Cerebellar nuclear complex (tissue), 1 donor: ENCODE measurements around the gene CCDC192.
"Not testable (repeated sequence)": the region's sequence is repeated elsewhere in the genome, so short reads cannot be mapped to it uniquely, and the experiment has no call there.

ENCODE experiments used
- DNase-seq, 2 experiments: peaks; one replicate each; lab custom pipeline; 2025; lab: John Stamatoyannopoulos, UW

CCDC192 gene

DNA sequence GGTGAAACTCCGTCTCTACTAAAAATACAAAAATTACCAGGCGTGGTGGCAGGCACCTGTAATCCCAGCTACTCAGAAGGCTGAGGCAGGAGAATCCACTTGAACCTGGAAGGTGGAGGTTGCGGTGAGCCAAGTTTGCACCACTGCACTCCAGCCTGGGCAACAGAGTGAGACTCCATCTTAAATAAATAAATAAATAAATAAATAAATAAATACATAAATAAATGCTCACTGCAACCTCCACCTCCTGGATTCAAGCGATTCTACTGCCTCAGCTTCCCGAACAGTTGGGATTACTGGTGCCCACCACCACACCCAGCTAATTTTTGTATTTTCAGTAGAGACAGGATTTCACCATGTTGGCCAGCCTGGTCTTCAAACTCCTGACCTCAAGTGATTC is 144.4 kb downstream of the CCDC192 start:
- not testable (repeated sequence) for DNase-seq

DNA sequence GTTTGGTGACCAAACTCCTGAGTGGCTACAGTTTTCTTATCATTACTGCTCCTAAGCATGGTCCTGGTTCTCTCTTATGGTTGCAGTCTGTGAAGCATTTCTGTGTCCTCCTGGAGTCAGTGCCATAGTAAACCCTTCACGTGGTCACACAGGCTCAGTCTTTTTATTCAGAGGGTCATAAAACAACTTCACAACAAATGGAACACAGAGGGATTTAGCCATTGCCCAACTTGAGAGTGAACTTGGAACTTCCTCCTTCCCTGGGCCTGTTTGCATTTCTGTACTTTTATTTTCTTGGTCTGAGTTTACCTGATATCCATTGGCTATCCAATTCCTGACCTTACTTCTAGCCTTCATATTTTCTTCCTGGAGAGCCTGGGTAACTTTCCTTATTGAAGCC is 144.9 kb downstream of the CCDC192 start:
- DNase-seq = no peak

DNA sequence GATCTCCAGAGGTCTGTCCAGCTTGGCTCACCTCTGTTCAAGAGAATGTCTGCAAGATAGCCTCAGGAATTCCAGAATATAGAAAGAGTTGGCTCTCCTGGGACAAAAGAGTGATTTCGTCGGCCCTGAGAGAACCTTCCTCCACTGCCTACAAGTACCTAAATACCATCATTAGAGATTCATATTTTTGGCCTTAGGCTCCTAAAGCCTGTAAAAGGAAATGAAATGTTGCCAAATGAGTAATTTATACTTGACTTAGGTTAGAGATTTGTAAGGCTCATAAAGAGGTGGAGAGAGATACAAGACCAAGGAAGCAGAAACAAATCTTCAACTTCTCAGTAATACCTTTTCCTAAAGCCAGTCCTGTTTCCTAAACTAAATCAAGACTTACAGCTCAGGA is 146.2 kb downstream of the CCDC192 start:
- DNase-seq = no peak

DNA sequence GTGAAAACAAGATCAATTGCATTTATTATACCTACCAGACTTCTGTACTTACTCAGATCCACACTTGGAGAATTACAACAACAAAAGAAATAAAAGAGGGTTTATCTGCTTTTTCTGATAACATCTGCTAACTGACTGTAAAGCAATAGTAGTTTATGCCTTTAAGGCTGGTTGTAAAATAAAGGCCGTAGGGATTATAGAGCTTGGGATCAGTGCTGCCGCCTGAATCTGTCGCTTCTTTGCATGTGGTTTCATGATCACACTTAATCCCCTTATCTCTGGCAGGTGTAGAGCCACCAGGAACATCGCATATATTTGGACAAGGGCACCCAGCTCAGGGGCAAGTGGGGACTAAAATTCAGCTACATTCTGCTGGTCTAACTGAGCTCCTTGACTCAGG is 146.7 kb downstream of the CCDC192 start:
- no peak for DNase-seq

DNA sequence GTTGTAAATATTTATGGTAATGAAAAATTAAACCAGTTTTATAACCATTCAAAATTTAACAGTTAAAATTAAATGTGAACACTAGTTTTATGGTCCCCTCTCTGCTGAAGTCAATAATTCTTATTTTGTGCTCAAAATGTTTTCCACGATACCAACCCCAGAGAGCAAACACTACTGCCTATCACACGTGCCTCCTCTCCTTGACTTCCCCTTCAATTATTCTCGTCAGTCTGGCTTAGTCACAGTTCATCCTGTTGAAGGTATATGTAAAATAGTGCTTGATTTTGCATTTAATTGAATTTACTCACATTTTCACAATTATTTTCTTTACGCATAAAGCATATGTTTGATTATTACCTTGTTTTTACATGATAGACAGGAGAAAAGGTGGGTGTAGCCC is 148.8 kb downstream of the CCDC192 start:
- no peak for DNase-seq

DNA sequence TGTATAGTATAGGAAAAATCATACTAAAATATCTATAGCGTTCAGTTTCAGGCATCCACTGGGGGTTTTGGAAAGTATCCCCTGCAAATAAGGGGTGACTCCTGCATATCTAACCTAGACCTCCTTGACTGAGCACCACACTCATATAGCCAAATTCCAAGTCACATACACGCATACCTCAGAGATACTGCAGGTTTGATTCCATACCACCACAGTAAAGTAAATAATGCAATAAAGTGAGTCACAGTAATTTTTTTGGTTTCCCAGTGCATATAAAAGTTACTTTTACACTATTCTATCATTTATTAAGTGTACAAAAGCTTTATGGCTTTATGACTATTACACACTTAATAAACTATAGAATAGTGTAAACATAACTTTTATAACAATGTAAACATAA is 151.3 kb downstream of the CCDC192 start:
- DNase-seq = no peak

DNA sequence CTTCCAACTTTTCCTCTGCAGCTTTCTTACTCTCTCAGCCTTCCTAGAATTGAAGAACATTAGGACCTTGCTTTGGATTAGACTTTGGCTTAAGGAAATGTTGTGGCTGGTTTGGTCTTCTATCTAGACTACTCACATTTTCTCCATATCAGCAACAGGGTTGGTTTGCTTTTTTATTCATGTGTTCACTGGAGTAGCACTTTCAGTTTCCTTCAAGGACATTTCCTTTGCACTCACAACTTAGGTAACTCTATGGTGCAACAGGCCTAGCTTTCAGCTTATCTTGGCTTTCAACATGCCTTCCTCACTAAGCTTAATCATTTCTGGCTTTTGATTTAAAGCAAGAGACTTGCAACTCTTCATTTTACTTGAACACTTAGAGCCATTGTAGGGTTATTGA is 153.1 kb downstream of the CCDC192 start:
- no peak for DNase-seq

DNA sequence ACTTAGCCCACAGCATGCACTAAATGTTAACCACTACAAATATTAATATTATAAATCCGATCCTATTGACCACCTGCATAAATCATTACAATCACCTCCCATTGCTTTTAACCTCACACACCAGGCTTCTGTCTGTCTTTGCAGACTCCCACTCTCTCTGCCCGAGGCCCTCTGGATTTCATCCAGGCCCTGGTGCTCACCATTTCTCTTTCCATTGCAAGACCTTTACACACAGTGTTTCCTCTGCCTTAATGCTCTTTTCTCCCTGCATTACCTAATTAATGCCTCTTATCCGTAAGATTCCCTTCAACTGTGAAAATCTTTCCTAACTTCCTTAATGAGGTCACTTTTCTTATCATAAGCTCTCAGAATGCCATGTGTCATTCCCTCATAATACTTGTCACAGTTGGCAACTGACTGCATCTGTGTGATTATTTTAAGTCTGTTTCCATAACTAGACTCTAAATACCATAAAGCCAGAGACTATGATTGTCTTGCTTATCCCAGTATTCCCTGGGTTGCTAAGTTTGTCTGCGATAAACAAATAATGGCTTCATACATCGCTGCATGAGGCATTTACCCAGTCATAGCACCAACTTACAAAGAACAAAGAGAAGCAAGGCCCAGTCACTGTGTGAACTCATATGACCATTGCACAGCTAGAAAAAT is 155.1 kb downstream of the CCDC192 start:
- DNase-seq = no peak

DNA sequence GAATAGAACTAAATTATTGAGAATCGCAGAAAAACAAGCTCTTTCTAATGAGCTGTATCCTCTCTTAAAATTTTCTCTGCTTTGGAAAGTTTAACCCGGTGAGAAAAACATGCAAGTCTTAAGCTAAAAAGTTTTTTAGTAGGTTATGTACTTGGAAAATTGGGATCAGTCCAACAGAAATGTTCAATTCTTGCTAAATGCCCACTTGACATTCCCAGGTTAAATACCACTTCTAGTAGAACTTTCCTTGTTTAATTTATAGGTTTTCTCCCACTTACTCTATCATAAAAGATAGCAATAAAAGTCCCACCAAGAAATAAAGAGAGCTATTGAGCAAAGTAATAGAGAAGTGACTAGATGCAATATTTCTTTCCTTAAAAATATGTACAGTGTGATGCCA is 157.1 kb downstream of the CCDC192 start:
- no peak for DNase-seq

DNA sequence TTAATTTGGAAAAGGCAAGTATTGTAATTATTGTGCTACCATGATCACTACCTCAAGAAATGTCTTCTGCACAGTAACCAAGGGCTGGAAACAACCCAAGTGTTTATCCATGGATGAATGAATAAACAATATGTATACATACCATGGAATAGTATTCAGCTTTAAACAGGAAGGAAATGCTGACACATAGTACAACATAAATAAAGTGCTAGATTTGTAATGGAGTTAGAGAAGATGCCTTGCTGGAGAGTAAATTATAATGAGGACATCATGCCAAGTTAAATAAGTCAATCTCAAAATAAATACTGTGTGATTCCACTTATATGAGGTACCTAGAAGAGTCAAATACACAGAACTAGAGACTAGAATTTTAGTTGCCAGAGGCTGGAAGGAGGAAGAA is 160.0 kb downstream of the CCDC192 start:
- DNase-seq = no peak

DNA sequence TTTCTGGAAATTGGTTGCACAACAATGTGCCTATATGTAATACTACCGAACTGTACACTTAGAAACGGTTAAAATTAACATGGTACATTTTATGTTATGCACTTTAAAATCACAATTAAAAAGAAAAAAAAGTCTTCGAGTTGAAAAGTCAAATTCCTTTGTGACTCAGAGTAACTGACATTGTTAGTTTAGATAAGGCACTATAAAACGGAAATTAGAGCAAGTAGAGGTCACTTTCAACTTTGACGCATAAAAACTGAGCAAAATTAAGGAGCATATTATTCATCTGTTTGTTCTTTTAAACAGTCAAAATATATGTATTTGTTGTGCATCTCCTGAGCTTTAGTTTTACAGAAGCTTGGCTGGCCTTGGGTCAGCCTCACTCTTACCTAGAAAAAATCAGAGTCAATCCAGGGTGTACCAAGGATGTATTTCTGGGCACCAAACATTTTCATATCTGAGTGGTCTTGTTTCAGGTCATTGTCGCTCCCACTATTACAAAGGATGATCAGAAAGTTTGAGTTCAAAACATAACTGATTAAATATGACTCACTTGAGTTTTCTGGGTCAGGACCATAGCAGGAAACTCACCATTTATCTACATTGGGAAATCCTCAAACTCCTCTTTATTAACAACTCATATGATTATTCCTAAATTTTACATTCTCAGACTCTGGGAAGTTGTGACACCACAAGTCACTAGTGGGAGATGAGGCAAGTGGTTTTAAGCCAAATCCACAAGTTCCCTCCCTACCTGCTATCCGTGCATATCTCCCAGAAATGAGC is 160.6 kb downstream of the CCDC192 start:
- no peak for DNase-seq

DNA sequence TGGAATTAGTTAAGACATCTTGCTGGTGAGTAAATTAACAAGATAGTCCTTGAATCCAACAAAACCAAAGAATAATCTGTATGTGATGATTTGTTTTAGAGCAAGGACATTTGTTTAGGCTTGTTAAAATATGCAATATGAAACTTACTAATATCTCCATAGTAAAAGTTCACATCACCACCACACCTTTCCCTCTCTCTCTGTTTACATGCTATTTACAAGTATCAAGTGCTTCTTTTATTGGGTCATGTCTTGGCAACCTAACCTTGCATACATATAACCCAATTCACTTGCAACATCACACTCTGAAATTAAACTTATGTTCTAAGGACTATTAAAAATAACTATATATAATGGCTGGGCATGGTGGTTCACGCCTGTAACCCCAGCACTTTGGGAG is 161.3 kb downstream of the CCDC192 start:
- no peak for DNase-seq

DNA sequence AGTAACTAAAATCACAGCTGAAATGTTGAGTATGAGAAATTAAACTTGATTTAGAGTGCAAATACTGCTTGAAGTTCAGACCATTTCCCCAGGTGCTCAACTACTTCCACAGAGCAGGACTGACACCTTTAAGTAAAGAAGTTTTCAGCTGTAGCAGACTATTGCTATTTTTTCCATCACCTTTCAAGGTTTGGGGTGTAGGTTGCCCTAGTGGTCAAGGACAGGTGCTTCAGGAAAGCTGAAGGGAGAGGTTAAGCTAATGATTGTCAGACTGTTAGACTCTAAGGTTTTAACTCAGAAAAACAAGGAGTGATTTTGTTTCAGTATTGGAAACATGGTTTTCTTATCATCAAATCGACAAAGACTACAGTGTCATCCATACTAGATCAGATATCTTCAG is 162.1 kb downstream of the CCDC192 start:
- no peak for DNase-seq

DNA sequence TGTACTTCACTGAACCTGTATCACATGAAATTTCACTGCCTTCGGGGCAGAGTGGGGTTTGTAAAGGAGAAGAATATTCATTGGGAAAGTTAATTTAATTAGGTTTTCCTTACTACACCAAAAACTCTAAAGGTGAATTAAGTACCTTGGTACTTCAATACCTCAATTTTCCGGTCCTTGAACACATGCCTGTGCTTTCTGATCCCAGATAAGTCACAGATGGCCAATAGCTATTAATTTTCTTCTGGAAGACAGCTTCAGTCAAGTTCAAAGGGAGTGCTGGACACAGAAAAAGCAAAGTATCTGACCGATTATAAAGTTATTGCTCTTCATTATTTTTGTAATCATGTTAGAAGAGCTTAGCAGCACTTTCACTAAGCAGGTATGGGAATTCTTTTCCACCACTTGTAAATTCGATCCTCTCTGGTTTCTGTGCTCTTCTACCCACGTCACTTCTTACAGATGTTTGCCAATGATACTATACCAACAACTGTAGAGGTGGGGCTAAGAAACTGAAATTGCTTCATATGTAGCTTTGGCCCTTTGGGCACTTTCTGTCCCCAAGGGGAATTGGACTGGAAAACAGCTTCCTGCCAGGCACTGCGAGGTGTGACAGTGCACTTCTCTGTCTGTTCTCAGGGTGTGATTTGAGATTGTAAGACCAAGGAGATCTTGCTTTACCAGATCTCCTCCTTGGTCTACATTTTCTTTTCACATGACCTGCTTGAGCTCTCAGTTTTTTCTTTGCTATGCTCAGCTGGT is 164.0 kb downstream of the CCDC192 start:
- no peak for DNase-seq

DNA sequence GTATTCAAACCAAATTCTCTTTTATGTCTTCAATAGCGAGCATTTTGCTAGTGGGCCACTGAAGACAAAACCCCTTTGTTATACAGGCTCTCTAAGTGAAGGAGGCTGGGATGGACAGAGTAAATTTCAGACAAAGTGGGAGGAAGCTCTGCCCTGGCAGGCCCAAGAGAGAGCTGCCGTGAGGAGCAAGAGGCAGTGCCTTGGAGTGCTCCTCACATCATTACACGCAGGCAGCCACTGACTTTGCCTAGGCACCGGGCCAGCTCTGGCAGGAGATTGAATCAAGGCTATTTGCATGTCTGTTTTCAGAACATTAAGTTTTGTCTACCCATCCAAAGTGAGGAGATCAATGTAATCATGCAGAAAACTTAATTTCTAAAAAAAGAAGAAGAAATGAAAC is 167.7 kb downstream of the CCDC192 start:
- no peak for DNase-seq

DNA sequence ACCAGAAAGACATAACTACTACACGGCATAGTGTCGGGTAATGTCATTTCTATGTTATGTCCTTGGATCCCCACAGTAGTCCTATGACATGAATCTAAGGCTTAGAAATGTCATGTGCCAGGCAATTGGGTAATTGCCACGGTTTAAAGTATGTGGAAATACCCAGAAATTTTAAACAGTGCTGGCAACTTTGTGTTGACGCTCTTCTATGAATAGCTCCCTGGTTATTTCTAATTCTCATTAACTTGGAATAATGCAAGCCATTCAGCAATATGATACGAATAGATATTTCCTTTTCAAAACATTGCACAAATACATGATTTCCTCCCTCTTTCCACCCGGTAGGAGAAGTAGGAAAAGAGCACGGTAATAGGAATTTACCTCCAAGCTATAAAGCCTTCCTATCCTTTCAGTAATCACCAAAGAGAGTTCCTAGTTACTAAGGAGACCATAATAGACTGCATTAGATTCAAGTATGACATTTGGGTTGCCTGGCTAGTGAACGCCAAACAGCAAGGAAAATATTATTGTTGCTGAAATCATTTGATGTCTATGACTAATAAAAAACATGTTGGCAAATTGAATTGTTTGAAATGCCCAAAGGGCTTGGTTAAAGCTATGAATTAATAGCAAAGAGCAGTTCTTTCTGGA is 168.4 kb downstream of the CCDC192 start:
- no peak for DNase-seq

DNA sequence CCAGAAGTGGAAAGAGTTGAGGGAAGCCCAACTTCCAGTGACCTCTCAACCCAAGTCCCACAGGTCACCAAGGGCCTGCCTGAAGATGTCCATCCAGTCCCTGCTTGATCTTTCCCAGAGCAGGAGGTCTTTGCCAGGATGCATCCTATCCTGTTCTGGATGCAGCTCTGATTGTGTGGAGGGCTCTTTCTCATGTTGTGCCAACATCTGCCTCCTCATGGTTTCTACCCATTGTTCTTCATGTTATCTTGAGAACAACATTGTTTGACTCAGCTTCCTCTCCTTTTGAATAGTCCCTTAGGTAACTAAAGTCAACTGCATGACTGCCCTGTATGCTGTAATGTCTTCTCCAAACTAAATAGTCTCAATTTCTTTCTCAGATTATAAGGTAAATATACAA is 169.3 kb downstream of the CCDC192 start:
- DNase-seq = no peak

DNA sequence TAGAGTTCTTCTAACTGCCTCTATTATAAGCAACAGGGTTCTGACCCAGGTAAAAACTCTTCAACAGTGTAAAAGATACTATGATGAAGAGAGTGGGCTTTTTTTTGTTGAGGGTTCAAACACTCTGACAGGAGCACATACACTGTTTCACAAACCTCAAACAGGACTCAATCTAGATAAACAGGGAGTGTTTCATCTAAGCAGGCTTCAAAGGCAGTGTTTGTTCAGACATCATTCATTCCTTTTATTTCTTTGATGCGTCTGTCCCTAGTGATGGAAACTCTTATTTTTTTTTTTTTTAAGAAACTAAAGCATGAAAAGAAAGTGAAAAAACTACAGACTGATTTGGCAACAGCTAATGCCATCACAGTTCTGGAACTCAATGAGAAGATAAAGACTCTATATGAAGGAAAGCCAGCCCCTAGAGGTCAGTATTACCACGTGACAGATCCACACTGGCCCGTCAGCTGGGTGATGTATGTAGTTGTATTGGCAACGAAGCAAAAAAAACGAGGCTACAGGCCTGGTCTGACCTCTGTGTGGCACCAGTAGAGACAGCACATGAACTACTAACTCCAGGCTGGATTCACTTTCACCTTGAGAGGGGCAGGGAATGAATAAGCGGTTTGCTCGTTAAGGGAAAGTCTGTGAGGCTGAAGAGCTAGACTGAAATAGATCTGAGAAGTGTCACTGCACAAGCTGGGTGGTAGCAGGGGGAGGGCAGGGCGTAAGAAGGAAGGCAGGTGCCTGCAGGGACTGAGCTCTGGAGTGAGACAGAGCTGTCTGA is 172.2 kb downstream of the CCDC192 start:
- peak in 1 of 2 experiments; percentile 28 for DNase-seq

DNA sequence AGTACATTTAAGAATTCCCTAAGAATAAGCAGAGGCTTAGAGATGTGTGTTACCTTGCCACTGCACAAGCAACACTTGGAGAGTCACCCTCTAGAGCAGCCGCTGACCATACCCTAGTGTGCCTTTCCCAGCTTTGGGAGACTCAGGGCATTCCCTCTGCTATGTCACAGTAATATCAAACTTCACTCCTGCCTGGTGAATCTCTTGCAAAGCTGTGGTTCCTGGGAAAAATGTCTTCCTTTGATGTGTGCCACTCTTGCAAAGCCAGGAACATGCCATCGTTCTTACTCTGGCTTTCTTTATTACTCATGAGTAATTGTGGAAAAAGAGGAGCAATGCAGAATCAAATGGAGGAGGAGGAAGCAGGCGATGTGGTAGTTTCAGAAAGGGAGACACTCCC is 173.2 kb downstream of the CCDC192 start:
- DNase-seq = no peak

DNA sequence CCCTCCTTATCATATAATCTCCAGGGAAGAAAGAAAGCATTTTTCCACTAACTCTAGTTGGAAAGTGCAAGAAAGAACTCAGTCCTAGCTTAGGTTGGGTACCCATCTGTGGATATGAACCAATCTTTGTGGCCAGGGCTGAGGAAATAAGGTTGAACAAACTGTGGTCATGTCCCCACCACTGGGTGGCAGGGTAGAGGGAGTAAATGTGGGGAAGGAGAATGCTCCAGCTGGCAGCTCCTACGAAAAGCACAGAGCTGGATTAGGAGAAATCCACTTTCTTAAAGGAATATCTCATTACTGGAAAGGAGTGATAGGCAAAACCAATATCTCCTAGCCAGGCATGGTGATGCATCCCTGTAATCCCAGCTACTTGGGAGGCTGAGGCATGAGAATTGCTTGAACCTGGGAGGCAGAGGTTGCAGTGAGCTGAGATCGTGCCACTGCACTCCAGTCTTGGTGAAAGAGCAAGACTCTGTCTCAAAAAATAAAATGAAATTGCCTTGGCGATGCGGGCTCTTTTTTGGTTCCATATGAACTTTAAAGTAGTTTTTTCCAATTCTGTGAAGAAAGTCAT is 175.1 kb downstream of the CCDC192 start:
- DNase-seq = no peak

DNA sequence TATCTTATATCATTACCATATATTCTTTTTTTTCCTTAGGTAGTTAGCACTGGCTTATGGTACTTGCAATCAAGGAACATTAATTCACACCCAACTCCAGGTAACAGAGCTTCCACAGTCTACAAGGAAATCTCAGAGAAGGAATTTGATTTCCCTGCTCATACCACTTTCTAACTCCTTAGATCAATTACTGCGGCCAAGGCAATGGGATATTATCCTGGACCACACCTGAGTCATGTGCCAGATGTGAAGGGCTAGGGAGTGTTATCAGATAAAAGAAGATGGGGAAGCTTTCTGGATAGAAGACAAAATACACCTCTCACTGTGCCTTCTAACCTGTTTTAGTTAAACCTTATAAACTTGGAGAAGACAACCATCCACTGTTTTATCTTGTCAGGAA is 181.2 kb downstream of the CCDC192 start:
- no peak for DNase-seq
